RPMI8226 (cell line): ENCODE measurements around the gene RAB11B.
"Not testable (repeated sequence)": the region's sequence is repeated elsewhere in the genome, so short reads cannot be mapped to it uniquely, and the experiment has no call there.

Source experiments
- DNase-seq: peaks from one replicate; pipeline ENCODE4 v3.0.0-alpha.2; 2015

The RAB11B gene

GRCh38 chr19:8396563-8397203 is 6.5 kb downstream of the RAB11B start:
- peak; percentile 76 for DNase-seq

- no peak for DNase-seq
Measured at GRCh38 chr19:8397271-8397670, 7.1 kb downstream of the RAB11B start.

- no peak for DNase-seq
Measured at GRCh38 chr19:8397746-8398310, 7.7 kb downstream of the RAB11B start.

GRCh38 chr19:8398311-8398771 is 8.2 kb downstream of the RAB11B start:
- DNase-seq, result no peak

GRCh38 chr19:8399681-8400188 is 9.6 kb downstream of the RAB11B start:
- DNase-seq, result no peak

GRCh38 chr19:8401981-8402411 is 11.8 kb downstream of the RAB11B start:
- no peak for DNase-seq

GRCh38 chr19:8403098-8403819 is 13.1 kb downstream of the RAB11B start:
- no peak for DNase-seq

GRCh38 chr19:8403820-8404109 is 13.6 kb downstream of the RAB11B start:
- no peak for DNase-seq

- no peak for DNase-seq
Measured at GRCh38 chr19:8404391-8405151, 14.4 kb downstream of the RAB11B start.

- not testable (repeated sequence) for DNase-seq
Measured at GRCh38 chr19:8410718-8411117, 20.6 kb downstream of the RAB11B start.

GRCh38 chr19:8412783-8413628 is 22.8 kb downstream of the RAB11B start, which contains the start of gene MARCHF2:
TSS of gene MARCHF2 (plus strand) at chr19:8413305. CDS start at chr19:8421841, 8,536 bp downstream.
- DNase-seq, result peak; percentile 99

GRCh38 chr19:8413629-8413995 is 23.5 kb downstream of the RAB11B start:
- DNase-seq, result no peak

- DNase-seq, result no peak
Measured at GRCh38 chr19:8416796-8417195, 26.6 kb downstream of the RAB11B start.

- DNase-seq, result no peak
Measured at GRCh38 chr19:8421484-8422461, 31.6 kb downstream of the RAB11B start.

- DNase-seq, result no peak
Measured at GRCh38 chr19:8423817-8424223, 33.7 kb downstream of the RAB11B start.

GRCh38 chr19:8425331-8425730 is 35.2 kb downstream of the RAB11B start:
- DNase-seq, result not testable (repeated sequence)

GRCh38 chr19:8426283-8426682 is 36.1 kb downstream of the RAB11B start:
- DNase-seq, result no peak

- DNase-seq, result no peak
Measured at GRCh38 chr19:8429044-8429443, 38.9 kb downstream of the RAB11B start.

GRCh38 chr19:8429826-8430225 is 39.7 kb downstream of the RAB11B start:
- DNase-seq, result no peak

GRCh38 chr19:8430650-8431049 is 40.5 kb downstream of the RAB11B start:
- no peak for DNase-seq

GRCh38 chr19:8438236-8438635 is 48.1 kb downstream of the RAB11B start:
- no peak for DNase-seq
